GM23338 (cell line): Measurements from ENCODE around the gene EPS8L3. TPM values are rescaled to one million over a fixed set of nuclear protein-coding genes. Genes with fewer than 3 reads are reported as not detected.
"Not testable (repeated sequence)": the region's sequence is repeated elsewhere in the genome, so short reads cannot be mapped to it uniquely, and the experiment has no call there.

Experiments used
- ATAC-seq: fragments of 200-7000 bp; cut with Tn5 transposase; 3 replicates; pipeline ENCODE4 v1.9.1; 2020
- DNase-seq: peaks from one replicate; pipeline ENCODE4 v3.0.0-alpha.2; 2015; ENCODE audit warnings: low spot score
- H2AFZ ChIP-seq: fragments of 200-600 bp; sonication (generic); 2 replicates; pipeline ENCODE4 v1.8.0; 2016; ENCODE audit warnings: antibody characterized with exemption, mild to moderate bottlenecking, moderate library complexity
- H3F3A ChIP-seq: fragments of 200-600 bp; sonication (generic); replicated peaks from 2 replicates; pipeline ENCODE4 v1.8.0; 2017; ENCODE audit warnings: antibody characterized with exemption, mixed run types, low read depth
- H3K27ac ChIP-seq: fragments of 200-600 bp; sonication (generic); 2 replicates; pipeline ENCODE4 v1.6.1; 2016; ENCODE audit warnings: low read depth
- H3K27me3 ChIP-seq: fragments of 200-600 bp; sonication (generic); 2 replicates; pipeline ENCODE4 v1.8.0; 2016; ENCODE audit warnings: mild to moderate bottlenecking, mixed run types, moderate library complexity; ENCODE audit not compliant: insufficient read depth
- H3K36me3 ChIP-seq: fragments of 200-600 bp; sonication (generic); 2 replicates; pipeline ENCODE4 v1.8.0; 2016; ENCODE audit warnings: mild to moderate bottlenecking; ENCODE audit not compliant: insufficient read depth
- H3K4me1 ChIP-seq: fragments of 200-600 bp; sonication (generic); 2 replicates; pipeline ENCODE4 v1.8.0; 2016; ENCODE audit warnings: mild to moderate bottlenecking, moderate library complexity; ENCODE audit not compliant: insufficient read depth
- H3K4me2 ChIP-seq: fragments of 200-600 bp; sonication (generic); 2 replicates; pipeline ENCODE4 v1.7.1; 2017; ENCODE audit warnings: mixed run types
- H3K4me3 ChIP-seq: fragments of 200-600 bp; sonication (generic); 2 replicates; pipeline ENCODE4 v1.6.1; 2016; ENCODE audit warnings: mixed run types
- H3K79me2 ChIP-seq: fragments of 200-600 bp; sonication (generic); replicated peaks from 2 replicates; pipeline ENCODE4 v1.8.0; 2017; ENCODE audit warnings: mild to moderate bottlenecking; ENCODE audit not compliant: insufficient read depth
- H3K9me2 ChIP-seq: fragments of 200-600 bp; sonication (generic); 2 replicates; pipeline ENCODE4 v1.8.0; 2017; ENCODE audit not compliant: insufficient read depth
- H4K20me1 ChIP-seq: fragments of 200-600 bp; sonication (generic); replicated peaks from 2 replicates; pipeline ENCODE4 v1.8.0; 2017; ENCODE audit warnings: mild to moderate bottlenecking; ENCODE audit not compliant: insufficient read depth
- H3K27ac Mint-ChIP-seq: 2 replicates; pipeline ENCODE4 v1.8.0; 2020; ENCODE audit warnings: inconsistent platforms, mild to moderate bottlenecking, moderate library complexity, mixed read lengths
- H3K27me3 Mint-ChIP-seq: 3 replicates; pipeline ENCODE4 v1.8.0; 2022; ENCODE audit warnings: low read depth, mild to moderate bottlenecking, moderate library complexity, mixed read lengths, inconsistent platforms; ENCODE audit not compliant: insufficient read depth, poor library complexity
- H3K36me3 Mint-ChIP-seq: 3 replicates; pipeline ENCODE4 v1.8.0; 2021; ENCODE audit warnings: low read depth, mild to moderate bottlenecking, inconsistent platforms, moderate library complexity, mixed read lengths
- H3K4me1 Mint-ChIP-seq: 3 replicates; pipeline ENCODE4 v1.8.0; 2020; ENCODE audit warnings: mild to moderate bottlenecking, inconsistent platforms, mixed read lengths
- H3K4me3 Mint-ChIP-seq: 3 replicates; pipeline ENCODE4 v1.8.0; 2021; ENCODE audit warnings: moderate library complexity, mild to moderate bottlenecking, inconsistent platforms, mixed read lengths
- H3K9me3 Mint-ChIP-seq: 3 replicates; pipeline ENCODE4 v1.8.0; 2020; ENCODE audit warnings: moderate library complexity, mild to moderate bottlenecking, inconsistent platforms, mixed read lengths
- CTCF ChIP-seq, 2 experiments: fragments of 200-600 bp in 1 of 2; sonication (generic) in 1 of 2; conservative IDR thresholded peaks; 2 replicates each; pipeline versions ENCODE4 v1.5.1 to v1.6.1; 2016 to 2017; ENCODE audit warnings: antibody characterized with exemption in 2 of 2, low read depth in 2 of 2, mild to moderate bottlenecking in 2 of 2, moderate library complexity in 1 of 2
- ETS1 ChIP-seq: IDR thresholded peaks from 2 replicates; pipeline ENCODE4 v1.6.1; 2016; ENCODE audit warnings: antibody characterized with exemption
- POLR2AphosphoS5 ChIP-seq: IDR thresholded peaks from 2 replicates; pipeline ENCODE4 v1.6.1; 2016; ENCODE audit warnings: antibody characterized with exemption, low read depth
- STAT1 ChIP-seq: IDR thresholded peaks from one replicate; pipeline ENCODE4 v1.6.1; 2016; ENCODE audit warnings: antibody characterized with exemption; ENCODE audit not compliant: unreplicated experiment
- polyA plus RNA-seq: library from polyadenylated mRNA; unstranded; fragments of >200 nt; fragmentation: Nextera tagmentation; extraction: Ambion mirVana; gene quantifications from 2 replicates; pipeline ENCODE4 v1.2.1, GENCODE V29; 2016
- total RNA-seq: library from RNA; depleted of rRNA; stranded (reverse); fragments of >200 nt; shearing (Covaris generic); gene quantifications from 2 replicates; pipeline ENCODE4 v1.2.3, GENCODE V29; 2014
- TF ChIP-seq, protein P1 (sequence below): fragments of 250-450 bp; sonication (Bioruptor Pico); IDR thresholded peaks from 2 replicates; pipeline ENCODE4 v1.5.0; 2020; ENCODE audit warnings: mild to moderate bottlenecking, moderate library complexity

EPS8L3 gene
- total and polyA plus RNA-seq, 2 experiments from 2014 or later = not detected

GRCh38 chr1:109705411-109705810 lies 58.3 kb downstream of the EPS8L3 start (continued):
- TF ChIP-seq, protein P1, sequence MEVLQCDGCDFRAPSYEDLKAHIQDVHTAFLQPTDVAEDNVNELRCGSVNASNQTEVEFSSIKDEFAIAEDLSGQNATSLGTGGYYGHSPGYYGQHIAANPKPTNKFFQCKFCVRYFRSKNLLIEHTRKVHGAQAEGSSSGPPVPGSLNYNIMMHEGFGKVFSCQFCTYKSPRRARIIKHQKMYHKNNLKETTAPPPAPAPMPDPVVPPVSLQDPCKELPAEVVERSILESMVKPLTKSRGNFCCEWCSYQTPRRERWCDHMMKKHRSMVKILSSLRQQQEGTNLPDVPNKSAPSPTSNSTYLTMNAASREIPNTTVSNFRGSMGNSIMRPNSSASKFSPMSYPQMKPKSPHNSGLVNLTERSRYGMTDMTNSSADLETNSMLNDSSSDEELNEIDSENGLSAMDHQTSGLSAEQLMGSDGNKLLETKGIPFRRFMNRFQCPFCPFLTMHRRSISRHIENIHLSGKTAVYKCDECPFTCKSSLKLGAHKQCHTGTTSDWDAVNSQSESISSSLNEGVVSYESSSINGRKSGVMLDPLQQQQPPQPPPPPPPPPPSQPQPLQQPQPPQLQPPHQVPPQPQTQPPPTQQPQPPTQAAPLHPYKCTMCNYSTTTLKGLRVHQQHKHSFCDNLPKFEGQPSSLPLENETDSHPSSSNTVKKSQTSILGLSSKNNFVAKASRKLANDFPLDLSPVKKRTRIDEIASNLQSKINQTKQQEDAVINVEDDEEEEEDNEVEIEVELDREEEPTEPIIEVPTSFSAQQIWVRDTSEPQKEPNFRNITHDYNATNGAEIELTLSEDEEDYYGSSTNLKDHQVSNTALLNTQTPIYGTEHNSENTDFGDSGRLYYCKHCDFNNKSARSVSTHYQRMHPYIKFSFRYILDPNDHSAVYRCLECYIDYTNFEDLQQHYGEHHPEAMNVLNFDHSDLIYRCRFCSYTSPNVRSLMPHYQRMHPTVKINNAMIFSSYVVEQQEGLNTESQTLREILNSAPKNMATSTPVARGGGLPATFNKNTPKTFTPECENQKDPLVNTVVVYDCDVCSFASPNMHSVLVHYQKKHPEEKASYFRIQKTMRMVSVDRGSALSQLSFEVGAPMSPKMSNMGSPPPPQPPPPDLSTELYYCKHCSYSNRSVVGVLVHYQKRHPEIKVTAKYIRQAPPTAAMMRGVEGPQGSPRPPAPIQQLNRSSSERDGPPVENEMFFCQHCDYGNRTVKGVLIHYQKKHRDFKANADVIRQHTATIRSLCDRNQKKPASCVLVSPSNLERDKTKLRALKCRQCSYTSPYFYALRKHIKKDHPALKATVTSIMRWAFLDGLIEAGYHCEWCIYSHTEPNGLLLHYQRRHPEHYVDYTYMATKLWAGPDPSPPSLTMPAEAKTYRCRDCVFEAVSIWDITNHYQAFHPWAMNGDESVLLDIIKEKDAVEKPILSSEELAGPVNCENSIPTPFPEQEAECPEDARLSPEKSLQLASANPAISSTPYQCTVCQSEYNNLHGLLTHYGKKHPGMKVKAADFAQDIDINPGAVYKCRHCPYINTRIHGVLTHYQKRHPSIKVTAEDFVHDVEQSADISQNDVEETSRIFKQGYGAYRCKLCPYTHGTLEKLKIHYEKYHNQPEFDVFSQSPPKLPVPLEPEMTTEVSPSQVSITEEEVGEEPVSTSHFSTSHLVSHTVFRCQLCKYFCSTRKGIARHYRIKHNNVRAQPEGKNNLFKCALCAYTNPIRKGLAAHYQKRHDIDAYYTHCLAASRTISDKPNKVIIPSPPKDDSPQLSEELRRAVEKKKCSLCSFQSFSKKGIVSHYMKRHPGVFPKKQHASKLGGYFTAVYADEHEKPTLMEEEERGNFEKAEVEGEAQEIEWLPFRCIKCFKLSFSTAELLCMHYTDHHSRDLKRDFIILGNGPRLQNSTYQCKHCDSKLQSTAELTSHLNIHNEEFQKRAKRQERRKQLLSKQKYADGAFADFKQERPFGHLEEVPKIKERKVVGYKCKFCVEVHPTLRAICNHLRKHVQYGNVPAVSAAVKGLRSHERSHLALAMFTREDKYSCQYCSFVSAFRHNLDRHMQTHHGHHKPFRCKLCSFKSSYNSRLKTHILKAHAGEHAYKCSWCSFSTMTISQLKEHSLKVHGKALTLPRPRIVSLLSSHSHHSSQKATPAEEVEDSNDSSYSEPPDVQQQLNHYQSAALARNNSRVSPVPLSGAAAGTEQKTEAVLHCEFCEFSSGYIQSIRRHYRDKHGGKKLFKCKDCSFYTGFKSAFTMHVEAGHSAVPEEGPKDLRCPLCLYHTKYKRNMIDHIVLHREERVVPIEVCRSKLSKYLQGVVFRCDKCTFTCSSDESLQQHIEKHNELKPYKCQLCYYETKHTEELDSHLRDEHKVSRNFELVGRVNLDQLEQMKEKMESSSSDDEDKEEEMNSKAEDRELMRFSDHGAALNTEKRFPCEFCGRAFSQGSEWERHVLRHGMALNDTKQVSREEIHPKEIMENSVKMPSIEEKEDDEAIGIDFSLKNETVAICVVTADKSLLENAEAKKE (CRISPR knock-in tag) = no peak
- TF ChIP-seq POLR2AphosphoS5 = no peak

DNA sequence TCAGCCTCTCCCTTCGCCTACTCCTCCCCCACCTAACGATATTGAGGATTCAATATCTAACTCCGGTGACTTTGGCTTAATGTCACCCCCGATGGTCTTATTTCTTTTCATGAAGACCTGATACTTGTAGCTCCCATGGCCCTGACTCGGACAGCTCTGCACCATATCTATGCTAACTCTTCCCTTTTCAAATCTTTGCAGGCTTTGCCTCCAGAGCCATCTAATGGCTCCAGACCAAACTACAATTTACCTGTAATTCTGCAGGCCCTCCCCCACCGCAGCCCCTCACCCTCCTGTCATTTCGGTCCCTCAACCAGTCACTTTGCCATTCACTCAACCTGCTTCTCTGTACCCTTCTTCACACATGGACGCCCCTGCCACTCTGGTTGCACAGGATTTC lies 59.5 kb downstream of the EPS8L3 start:
- peaks cover 2% of the 10 kb centered on the region; the same call in 1 of the 3 replicates for H3K4me1 Mint-ChIP-seq
- H3K9me3 Mint-ChIP-seq = peaks cover 23% of the 10 kb centered on the region
- H3K4me3 Mint-ChIP-seq = no peak overlapping the region
- Histone ChIP-seq H3K27me3 (no peaks in the 10 kb centered on the region), H2AFZ (no peak overlapping the region), H3K4me1 (no peaks in the 10 kb centered on the region), H3K4me2 (no peak overlapping the region), H3F3A (no peaks in the 10 kb centered on the region), H4K20me1 (no peaks in the 10 kb centered on the region), H3K79me2 (no peaks in the 10 kb centered on the region), H3K9me2 (no peaks in the 10 kb centered on the region), H3K4me3 (no peak overlapping the region), H3K27ac (no peak overlapping the region), H3K36me3 (no peaks in the 10 kb centered on the region; the same call in 1 of the 2 replicates)
- H3K27ac Mint-ChIP-seq = no peak overlapping the region
- ATAC-seq (peak; percentile 67), DNase-seq (peak; percentile 55)
- peaks cover 8% of the 10 kb centered on the region; the same call in 2 of the 3 replicates for H3K36me3 Mint-ChIP-seq
- peaks cover 3% of the 10 kb centered on the region for H3K27me3 Mint-ChIP-seq
- no peak for TF ChIP-seq ETS1
- no peak for TF ChIP-seq STAT1
- peak in 1 of 2 experiments; percentile 61; a peak in 3 of 4 replicates for TF ChIP-seq CTCF (conservative IDR thresholded peaks at IDR 0.05; ENCODE audit: low read depth in 2 of 2)

GRCh38 chr1:109702940-109703339 lies 60.8 kb downstream of the EPS8L3 start:
- H3K4me3 Mint-ChIP-seq, H3K27ac ChIP-seq, H3K36me3 Mint-ChIP-seq, ATAC-seq, H3K9me2 ChIP-seq, H3K27ac Mint-ChIP-seq, H3K79me2 ChIP-seq, H3K4me3 ChIP-seq, H3K4me2 ChIP-seq, H3K27me3 ChIP-seq, H2AFZ ChIP-seq, H3F3A ChIP-seq, H3K36me3 ChIP-seq, H4K20me1 ChIP-seq, H3K27me3 Mint-ChIP-seq, H3K4me1 ChIP-seq, H3K4me1 Mint-ChIP-seq: not testable (repeated sequence)
- DNase-seq = peak; percentile 0
- peaks cover 10% of the 10 kb centered on the region for H3K9me3 Mint-ChIP-seq
